SK-N-SH treated with all-trans-retinoic acid at 6 μM for 48 hours (cell line): ENCODE data around the gene KLHL1.

Experiments used
- ATAC-seq: fragments of 200-7000 bp; cut with Tn5 transposase; 3 replicates; pipeline ENCODE4 v1.9.1; 2020; ENCODE audit warnings: mild to moderate bottlenecking, moderate library complexity
- ARNTL ChIP-seq: fragments of 450-650 bp; formaldehyde crosslinking; IDR thresholded peaks from 2 replicates; pipeline ENCODE4 v1.5.0; 2020; ENCODE audit warnings: low read depth, mild to moderate bottlenecking, moderate library complexity, borderline replicate concordance
- BACH2 ChIP-seq: fragments of 250-450 bp; sonication (Bioruptor Pico); IDR thresholded peaks from 2 replicates; pipeline ENCODE4 v1.9.0; 2021; ENCODE audit warnings: mild to moderate bottlenecking, borderline replicate concordance
- CSRNP3 ChIP-seq: fragments of 250-450 bp; sonication (Bioruptor Pico); IDR thresholded peaks from 2 replicates; pipeline ENCODE4 v1.5.1; 2021; ENCODE audit warnings: mild to moderate bottlenecking, moderate library complexity
- GLIS3 ChIP-seq: fragments of 250-450 bp; sonication (Bioruptor Pico); IDR thresholded peaks from 2 replicates; pipeline ENCODE4 v1.5.0; 2020; ENCODE audit warnings: mild to moderate bottlenecking, moderate library complexity
- ISL1 ChIP-seq: fragments of 250-450 bp; sonication (Bioruptor Pico); IDR thresholded peaks from 2 replicates; pipeline ENCODE4 v2.1.2; 2022; ENCODE audit warnings: mild to moderate bottlenecking, moderate library complexity
- PATZ1 ChIP-seq: fragments of 250-450 bp; sonication (Bioruptor Pico); IDR thresholded peaks from 2 replicates; pipeline ENCODE4 v1.8.0; 2020; ENCODE audit warnings: mild to moderate bottlenecking, moderate library complexity, borderline replicate concordance
- POU6F1 ChIP-seq: fragments of 250-450 bp; sonication (Bioruptor Pico); IDR thresholded peaks from 2 replicates; pipeline ENCODE4 v1.8.0; 2021; ENCODE audit warnings: low read depth, mild to moderate bottlenecking, moderate library complexity, borderline replicate concordance
- TCF4 ChIP-seq: fragments of 250-450 bp; sonication (Bioruptor Pico); IDR thresholded peaks from 2 replicates; pipeline ENCODE4 v1.8.0; 2021; ENCODE audit warnings: mild to moderate bottlenecking, moderate library complexity, borderline replicate concordance
- TOX ChIP-seq: fragments of 250-450 bp; sonication (Bioruptor Pico); IDR thresholded peaks from 2 replicates; pipeline ENCODE4 v1.8.0; 2021; ENCODE audit warnings: mild to moderate bottlenecking, moderate library complexity, borderline replicate concordance
- TSHZ2 ChIP-seq: fragments of 250-450 bp; sonication (Bioruptor Pico); IDR thresholded peaks from 2 replicates; pipeline ENCODE4 v1.5.0; 2020; ENCODE audit warnings: mild to moderate bottlenecking, moderate library complexity
- ZC3H10 ChIP-seq: fragments of 250-450 bp; sonication (Bioruptor Pico); IDR thresholded peaks from 2 replicates; pipeline ENCODE4 v1.5.1; 2021; ENCODE audit warnings: mild to moderate bottlenecking, moderate library complexity

Gene KLHL1

GRCh38 chr13:69657676-69658075 lies 450.6 kb downstream of the KLHL1 start:
- no peak for ATAC-seq
- TF ChIP-seq ISL1 (CRISPR knock-in tag) (no peak), TOX (CRISPR knock-in tag) (no peak), ARNTL (no peak), CSRNP3 (no peak)

- TF ChIP-seq TSHZ2 (CRISPR knock-in tag) (no peak), BACH2 (CRISPR knock-in tag) (no peak), TOX (CRISPR knock-in tag) (no peak), GLIS3 (CRISPR knock-in tag) (no peak), TCF4 (no peak), ZC3H10 (CRISPR knock-in tag) (no peak), POU6F1 (CRISPR knock-in tag) (no peak), PATZ1 (CRISPR knock-in tag) (no peak)
- no peak for ATAC-seq
These were observed 453.9 kb downstream of the KLHL1 start for GRCh38 chr13:69654392-69654791.
